ENCODE data around the gene ARHGAP10. TPM values are rescaled to one million over a fixed set of nuclear protein-coding genes. Genes with fewer than 3 reads are reported as not detected.

The ARHGAP10 gene
- total and polyA plus RNA-seq, 2 donors (not counting 1 experiment from before 2014, with no cell fraction given) = 0.10 to 0.34 TPM

- no peak overlapping the region for H3K4me3 ChIP-seq (ENCODE audit: control extremely low read depth in 1 of 5, extremely low read depth in 1 of 5, insufficient read depth in 1 of 5, low read depth in 2 of 5, low read length in 4 of 5)
- no peak overlapping the region for H3K4me2 ChIP-seq (replicated peaks; ENCODE audit: low read depth, low read length, poor library complexity, severe bottlenecking)
- H4K20me1 ChIP-seq (ENCODE audit: control insufficient read depth, insufficient read depth, low read length, poor library complexity, severe bottlenecking) = no peaks in the 10 kb centered on the region
- no peak overlapping the region for H3K9ac ChIP-seq (ENCODE audit: low read length)
- no peaks in the 10 kb centered on the region for H3K4me1 ChIP-seq (ENCODE audit: control insufficient read depth in 2 of 2, insufficient read depth in 2 of 2, low read length in 2 of 2)
- ATAC-seq (ENCODE audit: low read depth) = no peak
- TF ChIP-seq CTCF (IDR thresholded peaks at IDR 0.05) = no peak
- no peak for TF ChIP-seq EZH2 (IDR thresholded peaks at IDR 0.05; ENCODE audit: borderline replicate concordance, insufficient read depth, low read depth, low read length, poor library complexity, severe bottlenecking)
- no peak overlapping the region for H3K27ac ChIP-seq (ENCODE audit: low read length in 2 of 2)
- Mint-ChIP-seq H3K27me3 (no peaks in the 10 kb centered on the region), H3K27ac (no peak overlapping the region), H3K4me1 (no peaks in the 10 kb centered on the region), H3K9me3 (ENCODE audit: insufficient read depth) (no peaks in the 10 kb centered on the region), H3K4me3 (no peak overlapping the region)
- no CpG with 5 or more reads among the region's 1 CpG for WGBS (ENCODE audit: insufficient coverage)
- POLR2A ChIA-PET = no interaction called here
- no peaks in the 10 kb centered on the region for H3K36me3 ChIP-seq (replicated peaks in 1 of 2; ENCODE audit: control extremely low read depth in 1 of 2, control insufficient read depth in 1 of 2, extremely low read depth in 1 of 2, insufficient read depth in 2 of 2, low read length in 1 of 2)
- H3K79me2 ChIP-seq (ENCODE audit: control insufficient read depth, insufficient read depth, low read length) = no peaks in the 10 kb centered on the region
- H3K27me3 ChIP-seq (replicated peaks in 1 of 4; ENCODE audit: control extremely low read depth in 1 of 4, control insufficient read depth in 3 of 4, insufficient read depth in 4 of 4, low read length in 3 of 4) = peaks cover 0 to 3% (median 0%) of the 10 kb centered on the region in 4 experiments
- H2AFZ ChIP-seq (ENCODE audit: insufficient read depth, low read depth, low read length, poor library complexity, severe bottlenecking) = no peak overlapping the region
- CTCF ChIA-PET = no interaction called here
- no peaks in the 10 kb centered on the region for H3K9me3 ChIP-seq (ENCODE audit: control extremely low read depth in 1 of 3, control insufficient read depth in 2 of 3, insufficient read depth in 1 of 3, low read length in 2 of 3)
- DNase-seq = no peak
- intact Hi-C loops (cut with micrococcal nuclease) = no loop called here
These were observed 197.9 kb downstream of the ARHGAP10 start for GRCh38 chr4:147929746-147930145.

GRCh38 chr4:147933316-147933715 lies 201.4 kb downstream of the ARHGAP10 start:
- DNase-seq (no peak), ATAC-seq (ENCODE audit: low read depth) (no peak)
- Histone ChIP-seq H2AFZ (ENCODE audit: insufficient read depth, low read depth, low read length, poor library complexity, severe bottlenecking) (no peak overlapping the region), H3K27ac (ENCODE audit: low read length in 2 of 2) (no peak overlapping the region), H4K20me1 (ENCODE audit: control insufficient read depth, insufficient read depth, low read length, poor library complexity, severe bottlenecking) (no peaks in the 10 kb centered on the region), H3K4me2 (replicated peaks; ENCODE audit: low read depth, low read length, poor library complexity, severe bottlenecking) (no peak overlapping the region), H3K79me2 (ENCODE audit: control insufficient read depth, insufficient read depth, low read length) (no peaks in the 10 kb centered on the region), H3K36me3 (replicated peaks in 1 of 2; ENCODE audit: control extremely low read depth in 1 of 2, control insufficient read depth in 1 of 2, extremely low read depth in 1 of 2, insufficient read depth in 2 of 2, low read length in 1 of 2) (no peaks in the 10 kb centered on the region), H3K4me1 (ENCODE audit: control insufficient read depth in 2 of 2, insufficient read depth in 2 of 2, low read length in 2 of 2) (no peaks in the 10 kb centered on the region), H3K27me3 (replicated peaks in 1 of 4; ENCODE audit: control extremely low read depth in 1 of 4, control insufficient read depth in 3 of 4, insufficient read depth in 4 of 4, low read length in 3 of 4) (no peaks in the 10 kb centered on the region), H3K9ac (ENCODE audit: low read length) (no peak overlapping the region), H3K4me3 (ENCODE audit: control extremely low read depth in 1 of 5, extremely low read depth in 1 of 5, insufficient read depth in 1 of 5, low read depth in 2 of 5, low read length in 4 of 5) (no peak overlapping the region), H3K9me3 (ENCODE audit: control extremely low read depth in 1 of 3, control insufficient read depth in 2 of 3, insufficient read depth in 1 of 3, low read length in 2 of 3) (no peaks in the 10 kb centered on the region)
- 80% methylated on average over 4 of the region's 4 CpGs for WGBS (ENCODE audit: insufficient coverage)
- Mint-ChIP-seq H3K27me3 (no peaks in the 10 kb centered on the region), H3K4me1 (no peaks in the 10 kb centered on the region), H3K4me3 (no peak overlapping the region), H3K27ac (no peak overlapping the region), H3K9me3 (ENCODE audit: insufficient read depth) (no peaks in the 10 kb centered on the region)
- intact Hi-C loops (cut with micrococcal nuclease) = no loop called here
- ChIA-PET POLR2A (no interaction called here), CTCF (no interaction called here)
- TF ChIP-seq EZH2 (IDR thresholded peaks at IDR 0.05; ENCODE audit: borderline replicate concordance, insufficient read depth, low read depth, low read length, poor library complexity, severe bottlenecking) (no peak), CTCF (IDR thresholded peaks at IDR 0.05) (no peak)

All from B cell (primary cell).